Lower lobe of right lung (tissue), 2 donors: ENCODE measurements around the gene CDK8. TPM values are rescaled to one million over a fixed set of nuclear protein-coding genes. Genes with fewer than 3 reads are reported as not detected.
"Not testable (repeated sequence)": the region's sequence is repeated elsewhere in the genome, so short reads cannot be mapped to it uniquely, and the experiment has no call there.

Experiments used
- ATAC-seq, 2 donors: fragments of 200-7000 bp; cut with Tn5 transposase; one replicate each; pipeline ENCODE4 v1.9.1; 2020 to 2022; ENCODE audit warnings: mild to moderate bottlenecking in 2 of 2, moderate library complexity in 2 of 2
- DNase-seq: peaks from one replicate; pipeline ENCODE4 v3.0.0-alpha.2; 2020
- H3K27ac ChIP-seq: fragments of 200-600 bp; one replicate; pipeline ENCODE4 v1.8.0; 2022
- H3K27me3 ChIP-seq: fragments of 200-600 bp; one replicate; pipeline ENCODE4 v1.8.0; 2022; ENCODE audit warnings: low read depth
- H3K36me3 ChIP-seq: fragments of 200-600 bp; one replicate; pipeline ENCODE4 v1.8.0; 2022; ENCODE audit warnings: mild to moderate bottlenecking
- H3K4me1 ChIP-seq: fragments of 200-600 bp; one replicate; pipeline ENCODE4 v1.8.0; 2022
- H3K4me3 ChIP-seq: fragments of 200-600 bp; one replicate; pipeline ENCODE4 v1.8.0; 2022; ENCODE audit warnings: mild to moderate bottlenecking
- H3K9me3 ChIP-seq: fragments of 200-600 bp; one replicate; pipeline ENCODE4 v1.8.0; 2022
- CTCF ChIP-seq: fragments of 200-600 bp; IDR thresholded peaks from one replicate; pipeline ENCODE4 v1.8.0; 2022; ENCODE audit warnings: antibody characterized with exemption, mild to moderate bottlenecking
- intact Hi-C: fragments of 100-400 bp; cut with DNase I; formaldehyde crosslinking; loops from one replicate; pipeline ENCODE4 v1.11.0; 2022
- total RNA-seq: library from RNA; stranded (reverse); fragmentation: NEBNext Ultra II Directional; extraction: Animal tissue kit (Norgen Biotek cat#: 25700); gene quantifications from one replicate; pipeline ENCODE4 v1.2.1, GENCODE V29; 2021
- donor health status: DM: no; HTN: yes; CAD: no; lungs with severe emphysema.

CDK8 gene
- total RNA-seq, 1 donor from 2014 or later, result 10.3 TPM

GRCh38 chr13:26236296-26236695, 17.6 kb upstream of the CDK8 start:
- intact Hi-C loops, result no loop called here
- H3K4me1 ChIP-seq, result no peaks in the 10 kb centered on the region

GRCh38 chr13:26246154-26246553, 7.8 kb upstream of the CDK8 start:
- Histone ChIP-seq H3K4me1 (no peaks in the 10 kb centered on the region), H3K27ac (no peak overlapping the region), H3K36me3 (no peaks in the 10 kb centered on the region), H3K9me3 (peaks cover 4% of the 10 kb centered on the region), H3K4me3 (no peak overlapping the region), H3K27me3 (no peaks in the 10 kb centered on the region)
- ATAC-seq (no peak), DNase-seq (no peak)
- no peak for TF ChIP-seq CTCF
- intact Hi-C loops, result no loop called here

More at GRCh38 chr13:26236296-26236695, 17.6 kb upstream of the CDK8 start:
- H3K4me3 ChIP-seq, result no peak overlapping the region
- no peak for TF ChIP-seq CTCF
- DNase-seq, result no peak
- H3K27me3 ChIP-seq, result no peaks in the 10 kb centered on the region
- no peaks in the 10 kb centered on the region for H3K36me3 ChIP-seq
- no peaks in the 10 kb centered on the region for H3K9me3 ChIP-seq
- ATAC-seq, result no peak
- H3K27ac ChIP-seq, result no peak overlapping the region

- Histone ChIP-seq H3K27me3 (no peaks in the 10 kb centered on the region), H3K9me3 (peaks cover 4% of the 10 kb centered on the region), H3K4me3 (no peak overlapping the region), H3K27ac (no peak overlapping the region), H3K4me1 (no peaks in the 10 kb centered on the region), H3K36me3 (no peaks in the 10 kb centered on the region)
- ATAC-seq, result no peak
- intact Hi-C loops, result no loop called here
- DNase-seq, result no peak
- no peak for TF ChIP-seq CTCF
Measured at GRCh38 chr13:26247011-26247410, 6.9 kb upstream of the CDK8 start.

GRCh38 chr13:26247608-26248007, 6.3 kb upstream of the CDK8 start:
- DNase-seq (no peak), ATAC-seq (peak in 1 of 2 donors; percentile 21)
- H3K9me3 ChIP-seq, result peaks cover under 1% of the 10 kb centered on the region
- intact Hi-C loops, result no loop called here
- no peak overlapping the region for H3K27ac ChIP-seq
- H3K4me1 ChIP-seq, result no peaks in the 10 kb centered on the region
- TF ChIP-seq CTCF, result no peak
- H3K27me3 ChIP-seq, result no peaks in the 10 kb centered on the region
- no peak overlapping the region for H3K4me3 ChIP-seq
- H3K36me3 ChIP-seq, result no peaks in the 10 kb centered on the region

- no peak for TF ChIP-seq CTCF
- DNase-seq, result no peak
- no peaks in the 10 kb centered on the region for H3K27me3 ChIP-seq
- intact Hi-C loops, result no loop called here
- H3K27ac ChIP-seq, result no peak overlapping the region
- no peaks in the 10 kb centered on the region for H3K4me1 ChIP-seq
- H3K36me3 ChIP-seq, result no peaks in the 10 kb centered on the region
- H3K4me3 ChIP-seq, result no peak overlapping the region
- no peak for ATAC-seq
- H3K9me3 ChIP-seq, result no peaks in the 10 kb centered on the region
Measured at GRCh38 chr13:26249551-26249950, 4.4 kb upstream of the CDK8 start.

GRCh38 chr13:26252006-26252405, 1.9 kb upstream of the CDK8 start:
- H3K27ac ChIP-seq, ATAC-seq, H3K36me3 ChIP-seq, H3K4me3 ChIP-seq, H3K27me3 ChIP-seq, H3K9me3 ChIP-seq, DNase-seq, intact Hi-C loops: not testable (repeated sequence)
- peaks cover 20% of the 10 kb centered on the region for H3K4me1 ChIP-seq
